Activated CD4-positive, alpha-beta T cell treated with anti-CD3 and anti-CD28 coated beads for 1 hour (primary cell): ENCODE measurements around the gene FAM217B.
"Not testable (repeated sequence)": the region's sequence is repeated elsewhere in the genome, so short reads cannot be mapped to it uniquely, and the experiment has no call there.

Experiments
- DNase-seq: peaks from one replicate; pipeline ENCODE4 v3.0.0-alpha.2; 2020

FAM217B gene

DNA sequence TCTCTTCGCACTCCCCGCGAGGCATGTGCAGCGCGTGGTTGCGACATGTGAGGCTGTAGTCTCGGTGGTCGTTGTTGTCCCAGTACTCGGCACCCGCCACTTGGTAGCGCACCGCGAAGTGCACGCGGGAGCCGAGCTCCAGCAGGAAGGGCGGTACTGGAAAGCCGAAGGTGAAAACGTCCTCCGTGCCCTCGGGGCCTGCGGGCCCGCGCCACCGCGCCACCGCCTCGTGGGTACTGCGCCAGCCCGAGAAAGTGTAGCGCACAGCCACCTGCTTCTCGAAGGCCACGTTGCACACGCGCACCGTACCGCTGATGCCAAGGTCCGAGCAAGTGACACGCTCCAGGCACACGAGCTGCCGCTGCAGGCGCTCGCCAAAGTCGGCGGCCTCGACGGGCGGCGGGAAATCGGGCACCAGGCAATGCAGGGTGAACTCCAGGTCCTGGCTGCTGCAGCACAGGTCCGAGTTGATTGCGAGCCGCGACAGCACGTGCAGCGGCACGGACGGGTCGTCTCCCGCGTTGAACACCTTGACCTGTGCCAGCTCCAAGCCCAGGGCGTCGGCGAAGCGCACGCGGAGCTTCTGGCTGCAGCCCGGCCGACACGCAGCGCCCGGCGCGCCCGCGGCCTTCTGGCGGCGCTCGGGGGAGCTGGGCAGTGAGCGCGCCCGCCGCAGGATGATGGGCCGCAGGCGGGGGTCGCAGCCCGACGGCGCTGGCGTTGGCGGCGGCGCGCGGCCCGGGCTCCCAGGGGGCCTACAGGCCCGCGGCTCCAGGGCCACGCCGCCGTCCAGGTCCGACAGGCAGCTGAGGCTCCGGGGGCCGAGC, 924 bp upstream of the FAM217B start:
- no peak for DNase-seq

DNA sequence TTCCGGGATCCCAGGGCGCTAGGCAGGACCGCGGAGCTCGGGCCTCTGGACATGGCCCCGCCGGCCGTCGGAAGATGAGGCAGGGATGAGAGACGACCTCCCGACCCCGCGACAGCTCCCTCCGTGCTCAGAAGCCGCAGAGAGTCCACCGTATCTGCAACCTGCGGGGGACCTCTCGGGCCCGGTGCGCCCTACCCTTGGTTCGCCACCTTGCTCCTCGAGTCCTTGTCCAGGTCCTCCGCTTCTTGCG, 385 bp upstream of the FAM217B start:
- DNase-seq = no peak

DNA sequence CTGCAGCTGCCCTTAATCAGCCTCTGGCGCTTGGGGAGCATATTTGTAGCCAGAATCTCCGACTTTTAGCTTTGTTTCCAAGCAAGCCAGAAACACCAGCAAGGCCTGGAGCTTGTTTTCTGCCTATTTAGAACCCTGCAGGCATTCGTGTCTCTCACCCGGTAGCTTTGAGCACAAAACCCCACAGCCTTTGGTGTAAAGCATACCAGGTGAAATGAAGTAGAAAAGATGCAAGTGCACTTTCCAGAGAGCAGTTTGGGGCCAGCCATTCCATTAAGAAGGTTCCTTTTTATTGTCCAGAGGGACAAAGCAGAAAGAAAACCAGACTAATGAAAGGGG, 736 bp downstream of the FAM217B start:
- no peak for DNase-seq

DNA sequence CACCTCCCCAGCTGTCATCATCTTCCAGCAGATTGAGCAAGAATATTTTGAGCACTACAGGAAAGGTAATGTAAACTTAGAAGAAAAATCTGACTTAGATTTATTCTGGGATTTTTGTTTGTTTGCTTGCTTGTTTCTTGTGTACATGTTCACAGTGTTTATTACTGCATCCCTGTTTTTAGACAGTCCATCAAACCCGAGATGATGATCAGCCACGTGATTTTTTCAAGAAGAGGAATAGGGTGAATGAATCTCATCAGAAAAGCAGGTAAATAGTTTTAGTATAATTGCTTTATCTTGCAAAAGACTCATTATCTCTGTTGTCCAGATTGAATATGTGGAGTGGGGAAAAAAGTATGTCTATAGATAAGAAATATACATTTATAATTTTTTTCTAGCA, 2.1 kb downstream of the FAM217B start:
- no peak for DNase-seq

DNA sequence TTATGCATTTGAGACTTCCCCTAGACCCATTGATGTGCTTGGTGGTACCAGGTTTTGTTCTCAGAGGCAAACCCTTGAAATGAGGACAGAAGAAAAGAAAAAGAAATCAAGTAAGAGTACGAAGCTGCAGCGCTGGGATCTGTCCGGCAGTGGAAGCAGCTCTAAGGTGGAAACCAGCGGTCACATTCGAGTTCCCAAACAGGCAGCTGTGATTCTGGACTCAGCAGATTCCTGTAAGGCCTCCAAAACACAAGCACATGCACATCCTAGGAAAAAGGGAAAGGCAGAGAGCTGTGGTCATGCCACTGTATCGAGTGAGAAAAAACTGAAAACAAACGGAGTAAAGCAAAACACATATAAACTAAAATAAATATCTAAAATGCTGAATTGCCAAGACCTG, 4.5 kb downstream of the FAM217B start:
- DNase-seq = no peak

DNA sequence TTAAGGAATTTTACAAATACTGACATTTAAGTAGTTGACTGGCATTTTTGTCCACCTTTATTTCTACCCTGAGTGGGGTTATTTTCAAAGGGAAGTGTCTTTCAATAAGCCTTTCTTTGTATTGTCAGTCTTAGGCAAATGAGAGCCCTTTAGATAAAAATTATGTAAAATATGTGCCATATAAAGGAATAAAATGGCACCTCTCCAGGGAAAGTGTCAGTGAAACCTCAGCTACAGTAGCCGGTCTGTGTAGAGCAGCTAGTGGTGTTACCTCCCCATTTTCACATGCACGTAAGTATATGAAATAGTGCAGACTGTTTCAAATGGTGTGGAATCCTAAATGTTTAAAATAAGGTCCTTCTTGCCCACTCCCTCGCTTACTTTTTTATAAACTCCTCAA, 5.0 kb downstream of the FAM217B start:
- DNase-seq = no peak

DNA sequence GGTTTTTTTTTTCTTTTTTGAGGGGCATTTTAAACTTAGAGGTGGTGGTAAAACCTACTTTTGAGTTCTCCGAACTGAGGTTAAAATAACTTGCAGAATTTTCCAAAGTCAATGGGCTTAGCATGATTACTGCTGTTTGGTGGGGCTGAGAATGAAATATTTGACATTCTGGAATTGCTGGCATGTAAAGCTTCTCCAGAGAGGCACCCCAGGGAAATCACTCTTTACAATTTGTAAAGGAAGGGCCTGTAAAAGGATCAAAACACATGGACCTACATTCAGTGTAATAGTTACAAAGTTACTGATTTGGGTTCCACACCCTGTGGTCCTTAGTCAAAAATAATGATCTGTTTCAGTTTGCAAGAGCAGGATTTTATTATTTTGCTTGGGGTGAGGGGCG, 5.5 kb downstream of the FAM217B start:
- no peak for DNase-seq

DNA sequence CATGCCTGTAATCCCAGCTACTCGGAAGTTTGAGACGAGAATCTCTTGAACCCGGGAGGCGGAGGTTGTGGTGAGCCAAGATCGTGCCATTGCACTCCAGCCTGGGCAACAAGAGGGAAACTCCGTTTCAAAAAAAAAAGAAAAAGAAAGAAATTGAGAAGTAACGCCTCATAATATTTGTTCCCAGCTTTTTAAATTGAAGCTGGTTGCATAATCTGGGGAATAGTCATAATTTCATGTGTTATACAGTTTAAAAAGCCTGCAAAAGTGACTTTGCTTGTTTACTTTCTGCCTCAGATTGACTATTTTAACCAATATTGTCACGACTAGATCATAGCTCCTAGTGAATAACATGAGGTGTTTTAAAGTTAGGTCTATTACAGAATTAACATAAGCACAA, 7.2 kb downstream of the FAM217B start:
- DNase-seq = no peak

DNA sequence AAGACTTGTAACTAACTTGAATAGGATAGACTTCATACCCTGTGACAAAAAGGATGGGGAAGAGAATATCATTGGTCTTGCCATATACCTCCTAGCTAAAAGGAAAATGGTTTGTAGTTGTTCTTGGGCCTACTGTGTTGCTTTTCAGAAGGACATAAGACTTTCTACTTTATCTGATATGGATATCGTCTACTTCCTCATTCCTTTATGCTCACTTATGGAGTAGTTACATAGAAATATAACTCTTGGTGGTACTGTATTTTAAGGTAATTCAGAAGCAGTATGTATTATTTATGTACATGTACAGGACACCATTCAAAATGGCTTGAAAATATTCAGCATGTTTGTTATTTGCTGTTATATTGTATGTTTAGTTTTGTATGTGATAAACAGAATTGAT, 8.0 kb downstream of the FAM217B start:
- DNase-seq = no peak

DNA sequence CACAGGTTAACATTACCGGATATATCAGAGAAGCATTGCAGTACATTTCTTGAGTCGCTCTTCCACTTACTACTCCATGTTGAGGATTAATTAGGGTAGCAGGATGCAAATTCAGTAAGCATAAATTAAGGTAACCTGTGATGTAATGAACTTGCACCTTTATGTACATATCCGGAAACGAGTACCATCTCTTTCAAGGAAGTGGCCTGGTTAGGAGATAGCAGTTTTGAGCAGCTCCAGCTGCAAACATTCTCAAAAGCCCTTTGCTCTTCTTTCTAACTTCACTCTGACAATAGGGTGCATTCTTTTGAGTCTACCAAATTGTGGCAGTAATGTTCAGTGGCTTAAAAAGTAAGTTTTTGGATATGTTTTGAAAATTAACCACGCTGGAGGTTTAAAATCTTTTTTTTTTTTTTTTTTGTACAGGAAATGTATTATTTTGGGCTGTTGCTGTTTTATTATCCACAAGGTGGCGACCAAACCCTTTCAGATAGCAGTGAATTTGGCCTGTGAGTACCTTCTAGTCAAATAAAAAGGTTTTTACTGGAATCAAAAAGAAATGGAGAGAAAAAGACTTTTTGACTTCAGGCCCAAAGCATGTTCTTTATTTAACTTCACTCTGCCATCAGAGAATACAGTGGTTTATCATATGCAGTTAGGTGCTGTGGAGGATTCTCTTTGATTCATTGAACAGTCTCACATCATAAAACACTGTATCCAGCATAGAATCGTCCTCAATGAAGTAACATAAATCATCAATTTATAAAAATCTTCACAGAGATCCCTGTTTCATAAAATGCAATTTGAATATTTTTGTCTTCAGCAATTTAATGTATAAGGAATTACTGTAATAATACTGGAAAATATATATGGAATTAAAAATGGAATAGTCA, 8.9 kb downstream of the FAM217B start:
- no peak for DNase-seq

DNA sequence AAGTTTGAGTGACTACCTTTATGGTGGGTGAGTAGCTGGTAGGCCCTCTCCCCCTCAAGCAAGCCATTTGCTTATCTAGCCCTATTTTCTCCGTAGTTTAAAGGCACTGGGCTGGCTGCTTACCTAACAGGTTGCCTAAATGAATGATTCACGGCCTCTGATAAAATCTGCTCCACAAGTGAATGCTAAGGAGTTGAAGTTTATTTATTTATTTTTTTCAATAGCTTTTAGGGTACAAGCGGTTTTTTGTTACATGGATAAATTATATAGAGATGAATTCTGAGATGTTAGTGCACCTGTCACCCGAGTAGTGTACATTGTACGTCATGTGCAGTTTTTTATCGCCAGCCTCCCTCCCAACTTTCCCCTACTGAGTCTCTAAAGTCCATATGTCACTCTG, 9.7 kb downstream of the FAM217B start:
- no peak for DNase-seq

DNA sequence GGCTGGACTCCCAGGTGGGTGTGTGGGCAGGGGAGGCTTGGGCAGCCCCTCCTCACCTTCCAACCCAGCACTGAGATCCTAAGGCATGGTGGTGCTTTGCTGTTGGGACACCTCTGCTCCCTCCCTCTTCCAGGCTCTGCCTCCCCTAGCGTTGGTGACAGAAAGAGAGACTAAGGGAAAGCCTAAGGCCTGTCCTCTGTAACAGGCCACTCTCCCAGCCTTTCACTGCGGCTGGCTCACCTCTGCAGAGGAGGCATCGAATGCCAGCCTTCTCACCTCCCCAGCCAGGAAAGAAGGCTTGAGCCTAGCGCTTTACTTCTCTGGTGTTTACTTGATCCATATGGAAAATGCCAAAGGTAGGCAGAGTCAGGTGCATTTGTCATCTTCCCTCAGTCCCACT, 14.5 kb downstream of the FAM217B start:
- DNase-seq = no peak

DNA sequence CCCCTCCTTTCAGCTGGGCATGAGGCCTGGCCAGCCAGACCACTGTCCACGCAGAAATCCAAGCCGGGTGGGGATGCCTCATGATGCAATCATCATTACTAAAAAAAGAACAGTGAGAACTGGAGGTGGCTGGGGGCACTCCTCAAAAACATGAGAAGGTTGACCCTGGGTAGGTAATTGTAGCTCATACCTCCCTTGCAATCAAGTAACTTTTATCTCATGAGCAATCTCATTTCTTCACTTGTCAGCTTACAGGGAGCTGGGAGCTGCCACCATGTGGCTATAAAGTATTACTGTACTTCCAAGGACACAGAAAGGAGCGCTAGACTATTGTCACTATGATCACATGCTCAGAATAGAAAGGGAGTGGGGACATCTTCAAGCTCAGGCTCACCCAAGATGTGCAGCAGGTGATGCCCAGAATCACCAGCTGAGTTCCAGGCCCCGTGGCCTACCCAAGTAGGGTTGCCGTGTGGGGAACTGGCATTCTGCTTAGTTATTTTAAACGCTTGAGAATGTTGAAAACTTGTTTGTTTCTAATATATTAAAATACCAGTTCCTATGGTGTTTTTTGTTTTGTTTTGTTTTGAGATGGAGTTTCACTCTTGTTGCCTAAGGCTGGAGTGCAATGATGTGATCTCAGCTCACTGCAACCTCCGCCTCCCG, 15.1 kb downstream of the FAM217B start:
- no peak for DNase-seq

DNA sequence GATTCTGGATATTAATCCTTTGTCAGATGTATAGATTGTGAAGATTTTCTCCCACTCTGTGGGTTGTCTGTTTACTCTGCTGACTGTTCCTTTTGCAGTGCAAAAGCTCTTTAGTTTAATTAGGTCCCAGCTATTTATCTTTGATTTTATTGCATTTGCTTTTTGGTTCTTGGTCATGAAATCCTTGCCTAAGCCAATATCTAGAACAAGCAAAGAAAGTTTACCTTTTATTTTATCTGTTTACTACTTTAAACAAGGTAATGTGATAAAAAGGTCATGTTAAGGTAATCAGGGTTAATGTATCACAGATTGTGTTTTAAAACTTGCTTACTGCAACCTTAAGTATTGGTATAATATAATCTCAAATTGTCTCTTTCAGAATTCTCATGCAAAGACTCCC, 17.4 kb downstream of the FAM217B start:
- not testable (repeated sequence) for DNase-seq

DNA sequence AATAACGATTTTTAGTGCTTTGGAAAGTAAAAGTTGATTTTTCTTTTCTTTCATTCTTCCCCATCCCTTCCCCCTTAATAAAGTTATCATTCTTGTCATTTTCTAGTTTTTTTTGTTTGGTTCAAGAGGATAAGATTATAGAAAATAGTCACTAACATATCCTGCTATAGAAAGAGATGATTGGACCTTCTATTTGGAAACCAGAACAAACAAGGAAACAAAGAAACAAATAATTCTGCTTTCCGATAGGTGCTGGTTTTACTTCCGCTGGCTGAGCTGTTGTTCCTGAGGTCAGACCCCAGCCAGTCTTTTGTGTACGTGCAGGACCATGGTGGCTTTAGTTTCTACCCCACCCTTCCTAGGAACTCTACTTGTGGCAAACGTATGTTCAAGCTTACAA, 17.9 kb downstream of the FAM217B start, which contains the start of gene CDH26:
CDH26 (plus strand) TSS at position 301 of the 400 bp plus-strand sequence. CDS start 304 bp downstream, outside the sequence.
- no peak for DNase-seq

DNA sequence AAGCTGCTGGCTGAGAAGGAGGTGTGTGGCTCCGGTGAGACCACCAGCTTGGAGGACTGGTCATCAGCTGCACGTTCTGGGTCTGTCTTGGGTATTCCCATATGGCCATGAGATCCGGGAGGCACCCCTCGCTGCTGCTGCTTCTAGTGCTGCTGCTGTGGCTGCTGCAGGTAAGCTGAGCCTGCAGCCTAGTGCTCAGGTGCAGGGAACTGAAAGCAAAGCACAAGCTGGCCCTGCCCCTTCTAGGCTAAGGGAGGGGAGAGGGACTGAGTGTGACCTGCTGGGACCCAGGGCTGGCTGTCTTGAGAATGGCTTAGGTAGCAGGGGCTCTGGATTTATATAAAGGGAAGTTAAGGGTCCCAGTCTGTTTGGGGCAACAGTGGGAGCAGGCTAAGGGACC, 18.4 kb downstream of the FAM217B start:
- DNase-seq = no peak

DNA sequence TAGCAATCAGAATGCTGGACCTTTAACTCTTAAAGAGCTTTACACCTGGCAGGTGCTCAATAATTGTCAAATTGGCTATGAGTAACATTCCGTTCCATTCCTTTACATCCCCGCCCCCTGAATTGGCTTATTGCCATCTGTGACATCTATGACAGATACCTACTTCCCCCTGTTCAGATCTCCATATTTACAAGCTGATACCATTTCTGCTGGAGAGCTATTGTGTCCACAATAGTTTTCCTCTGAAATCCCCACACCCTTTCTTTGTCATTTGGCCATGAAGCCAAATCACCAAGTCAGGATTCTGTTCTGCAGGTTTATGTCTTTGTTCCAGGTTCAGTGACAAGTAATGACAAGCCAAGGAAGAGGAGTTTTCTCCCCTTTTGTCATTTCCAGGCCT, 21.2 kb downstream of the FAM217B start:
- DNase-seq = no peak

DNA sequence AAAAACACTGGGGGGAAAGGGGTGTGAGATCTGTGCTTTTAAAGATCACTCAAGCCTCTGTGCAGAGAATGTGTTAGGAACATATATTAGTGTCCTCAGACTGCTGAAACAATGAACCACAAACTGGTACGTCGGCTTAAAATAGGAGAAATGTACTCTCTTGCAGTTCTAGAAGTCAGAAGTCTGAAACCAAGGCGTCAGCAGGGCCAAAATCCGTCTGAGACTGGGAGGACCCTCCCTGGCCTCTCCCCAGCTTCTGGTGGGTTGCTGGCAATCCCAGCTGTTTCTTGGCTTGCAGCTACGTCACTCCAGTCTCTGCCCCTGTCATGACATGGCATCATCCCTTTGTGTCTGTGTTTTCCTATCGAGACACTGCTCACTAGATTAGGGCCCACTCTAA, 22.0 kb downstream of the FAM217B start:
- no peak for DNase-seq

DNA sequence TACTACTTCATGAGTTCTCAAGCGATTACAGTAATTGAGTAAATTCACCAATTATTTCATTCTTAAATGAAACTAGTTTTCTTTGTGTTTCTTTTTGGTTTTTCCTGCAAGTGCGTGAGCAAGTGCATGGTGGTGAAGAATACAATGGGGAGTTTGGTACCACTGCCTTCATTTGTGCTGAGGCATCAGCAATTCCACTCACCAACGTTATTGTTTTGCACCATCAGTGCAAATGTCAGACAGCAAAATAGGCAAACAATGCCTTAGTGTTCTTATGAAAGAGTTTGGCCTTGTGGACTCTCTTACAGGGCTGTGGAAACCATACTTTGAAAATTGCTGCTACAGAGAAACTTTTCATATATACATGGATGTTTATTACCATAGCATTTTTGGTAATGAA, 26.2 kb downstream of the FAM217B start:
- no peak for DNase-seq

DNA sequence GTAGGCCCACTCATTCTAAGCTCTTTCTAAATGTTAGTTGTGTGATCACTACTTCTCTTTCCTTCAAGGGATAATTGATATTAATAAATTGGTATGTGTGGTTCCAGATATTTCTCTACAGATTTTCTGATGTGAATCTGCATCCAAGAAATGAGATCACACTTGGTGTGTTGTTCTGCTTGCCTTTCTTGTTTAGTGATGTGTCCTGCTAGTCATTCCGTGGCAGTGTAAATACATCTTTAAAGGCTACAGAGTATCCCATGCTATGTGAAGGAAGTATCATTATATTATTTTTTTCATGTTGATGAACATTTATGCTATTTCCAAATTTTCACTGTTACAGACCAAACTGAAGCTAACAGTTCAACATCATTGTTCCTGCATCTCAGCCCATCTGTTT, 31.2 kb downstream of the FAM217B start:
- no peak for DNase-seq

DNA sequence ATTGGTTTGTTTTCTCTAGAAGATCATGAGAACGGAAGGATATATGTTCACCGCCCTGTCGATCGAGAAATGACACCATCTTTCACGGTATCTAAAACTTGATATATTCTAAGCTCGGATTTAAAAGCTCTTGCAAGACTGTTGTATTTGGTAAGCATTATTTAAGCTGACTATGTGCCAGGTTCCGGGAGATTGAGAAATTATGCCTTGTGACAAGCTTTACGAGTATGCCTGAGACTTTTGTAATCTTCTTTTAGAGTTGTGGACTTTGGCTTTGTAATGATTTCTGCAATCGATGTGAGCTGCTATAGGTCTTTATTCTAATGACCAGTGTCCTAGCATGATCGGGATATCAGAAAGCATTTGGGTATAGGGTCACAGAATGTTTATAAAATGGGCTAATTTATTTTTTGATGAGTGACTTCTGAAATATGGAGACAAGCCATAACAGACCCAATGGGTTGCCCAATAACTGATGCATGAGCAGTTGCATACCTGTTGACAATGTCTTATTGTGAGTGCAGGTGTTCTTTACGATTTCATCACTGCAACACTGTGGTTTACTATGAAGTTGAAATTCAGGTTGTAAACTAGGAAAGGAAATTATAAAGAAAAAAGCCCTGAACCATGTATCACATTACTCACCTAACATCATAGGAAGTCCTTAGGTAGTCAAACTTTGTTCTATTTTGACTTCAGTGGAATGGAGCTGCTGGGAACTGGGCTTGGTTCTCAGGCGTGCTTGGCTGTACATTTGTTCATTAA, 32.0 kb downstream of the FAM217B start:
- no peak for DNase-seq

DNA sequence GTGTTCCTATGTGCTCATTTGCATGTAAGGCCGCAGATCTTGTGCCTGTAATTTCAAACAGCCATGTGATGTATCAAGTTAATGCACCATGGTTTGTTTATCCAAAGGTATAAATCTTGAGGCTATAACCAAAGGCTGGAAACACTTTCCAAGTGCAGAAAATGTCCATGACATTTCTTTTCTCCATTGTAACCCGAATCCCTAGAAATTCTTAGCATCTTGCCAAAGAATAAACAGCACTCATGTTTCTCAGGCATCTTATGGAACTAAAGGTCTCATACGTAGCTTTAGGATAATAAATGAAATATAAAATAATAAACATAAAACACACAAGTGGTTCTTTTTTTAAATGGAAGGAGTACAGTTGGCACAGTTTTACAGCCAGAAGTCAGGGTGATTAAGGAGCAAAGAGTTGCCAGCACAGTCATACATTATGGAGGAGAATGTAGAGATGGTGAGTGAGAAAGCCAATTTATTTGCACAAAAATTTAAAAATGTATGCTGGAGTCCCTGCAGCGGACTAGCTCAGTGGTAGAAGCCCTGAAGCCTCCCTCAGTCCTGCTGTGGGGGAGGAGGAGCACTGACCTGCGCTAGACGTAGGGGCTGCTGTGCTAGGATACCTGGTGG, 36.1 kb downstream of the FAM217B start:
- DNase-seq = no peak

DNA sequence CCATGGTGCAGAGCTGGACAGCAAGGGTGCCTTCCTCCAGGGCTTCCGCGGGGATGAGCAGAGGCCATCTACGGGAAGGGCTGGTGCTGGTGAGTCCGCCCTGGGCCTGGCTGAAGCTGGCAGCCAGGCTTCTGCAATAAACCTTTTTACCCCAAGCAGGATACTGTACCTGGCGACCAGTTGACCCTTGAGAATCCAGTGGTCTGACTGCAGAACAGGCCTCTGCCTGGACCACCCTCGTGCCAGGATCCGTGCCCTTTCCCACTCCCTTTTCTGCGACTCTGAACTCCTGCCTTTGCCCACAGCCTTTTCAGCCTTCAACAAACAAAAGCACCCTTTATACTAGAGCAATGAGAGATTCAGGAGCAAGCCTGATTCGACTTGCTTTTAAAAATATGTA, 36.9 kb downstream of the FAM217B start:
- no peak for DNase-seq
